ENCODE measurements around the gene UGT1A3.

The UGT1A3 gene

GRCh38 chr2:233791883-233792329 is 63.1 kb downstream of the UGT1A3 start:
- H3K27ac ChIP-seq: no peak overlapping the region

GRCh38 chr2:233792720-233793119 is 63.9 kb downstream of the UGT1A3 start:
- H3K27ac ChIP-seq: no peak overlapping the region
- DNase-seq (ENCODE audit: low spot score): no peak
- ChIA-PET POLR2A (ENCODE audit: low non-redundant PET) (no interaction called here), CTCF (no interaction called here)
- TF ChIP-seq, protein P1, sequence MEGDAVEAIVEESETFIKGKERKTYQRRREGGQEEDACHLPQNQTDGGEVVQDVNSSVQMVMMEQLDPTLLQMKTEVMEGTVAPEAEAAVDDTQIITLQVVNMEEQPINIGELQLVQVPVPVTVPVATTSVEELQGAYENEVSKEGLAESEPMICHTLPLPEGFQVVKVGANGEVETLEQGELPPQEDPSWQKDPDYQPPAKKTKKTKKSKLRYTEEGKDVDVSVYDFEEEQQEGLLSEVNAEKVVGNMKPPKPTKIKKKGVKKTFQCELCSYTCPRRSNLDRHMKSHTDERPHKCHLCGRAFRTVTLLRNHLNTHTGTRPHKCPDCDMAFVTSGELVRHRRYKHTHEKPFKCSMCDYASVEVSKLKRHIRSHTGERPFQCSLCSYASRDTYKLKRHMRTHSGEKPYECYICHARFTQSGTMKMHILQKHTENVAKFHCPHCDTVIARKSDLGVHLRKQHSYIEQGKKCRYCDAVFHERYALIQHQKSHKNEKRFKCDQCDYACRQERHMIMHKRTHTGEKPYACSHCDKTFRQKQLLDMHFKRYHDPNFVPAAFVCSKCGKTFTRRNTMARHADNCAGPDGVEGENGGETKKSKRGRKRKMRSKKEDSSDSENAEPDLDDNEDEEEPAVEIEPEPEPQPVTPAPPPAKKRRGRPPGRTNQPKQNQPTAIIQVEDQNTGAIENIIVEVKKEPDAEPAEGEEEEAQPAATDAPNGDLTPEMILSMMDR (conservative IDR thresholded peaks at IDR 0.05; ENCODE audit: low read depth): no peak

More at GRCh38 chr2:233791883-233792329, 63.1 kb downstream of the UGT1A3 start:
- no peak for DNase-seq (ENCODE audit: low spot score)
- TF ChIP-seq, protein P1 (conservative IDR thresholded peaks at IDR 0.05; ENCODE audit: low read depth): no peak
- ChIA-PET CTCF (no interaction called here), POLR2A (ENCODE audit: low non-redundant PET) (no interaction called here)

DNA sequence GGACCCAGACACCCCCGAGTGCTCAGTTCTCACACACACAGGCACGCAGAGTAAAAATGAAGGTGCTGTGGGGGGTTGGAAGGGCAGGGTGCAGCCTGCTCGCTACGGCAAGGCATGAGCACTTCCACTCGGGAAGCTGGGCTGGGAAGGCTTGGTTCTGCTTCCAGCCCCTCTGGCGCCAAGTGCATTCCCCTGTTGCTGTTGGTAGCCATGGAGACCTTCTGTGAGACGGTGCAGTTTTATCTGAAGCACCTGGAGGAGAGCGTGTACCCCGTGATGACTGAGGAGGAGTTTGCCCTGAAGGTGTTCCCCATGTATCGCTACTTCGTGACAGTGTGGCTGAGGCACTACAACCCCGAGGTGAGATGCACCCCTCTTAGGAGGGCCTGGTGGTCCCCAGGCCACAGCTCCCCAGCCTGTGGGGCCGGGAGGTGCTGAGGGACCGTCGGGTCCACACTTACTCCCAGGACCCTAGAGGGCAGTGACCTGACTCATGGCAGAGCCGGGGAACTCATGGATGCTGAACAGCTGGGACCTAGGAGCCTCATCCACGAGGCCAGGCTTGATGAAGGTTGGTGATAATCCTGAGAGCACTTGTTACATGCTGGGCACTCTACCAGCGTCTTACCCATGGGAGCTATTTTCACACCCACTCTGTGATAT is 64.8 kb downstream of the UGT1A3 start:
- POLR2A ChIA-PET (ENCODE audit: low non-redundant PET): no interaction called here
- DNase-seq (ENCODE audit: low spot score): no peak
- no peak overlapping the region for H3K27ac ChIP-seq
- TF ChIP-seq, protein P1 (conservative IDR thresholded peaks at IDR 0.05; ENCODE audit: low read depth): no peak
- CTCF ChIA-PET: no interaction called here

- ChIA-PET POLR2A (ENCODE audit: low non-redundant PET) (no interaction called here), CTCF (no interaction called here)
- H3K27ac ChIP-seq: no peak overlapping the region
- DNase-seq (ENCODE audit: low spot score): no peak
- TF ChIP-seq, protein P1 (conservative IDR thresholded peaks at IDR 0.05; ENCODE audit: low read depth): no peak
Measured at GRCh38 chr2:233794128-233794658, 65.4 kb downstream of the UGT1A3 start.

DNA sequence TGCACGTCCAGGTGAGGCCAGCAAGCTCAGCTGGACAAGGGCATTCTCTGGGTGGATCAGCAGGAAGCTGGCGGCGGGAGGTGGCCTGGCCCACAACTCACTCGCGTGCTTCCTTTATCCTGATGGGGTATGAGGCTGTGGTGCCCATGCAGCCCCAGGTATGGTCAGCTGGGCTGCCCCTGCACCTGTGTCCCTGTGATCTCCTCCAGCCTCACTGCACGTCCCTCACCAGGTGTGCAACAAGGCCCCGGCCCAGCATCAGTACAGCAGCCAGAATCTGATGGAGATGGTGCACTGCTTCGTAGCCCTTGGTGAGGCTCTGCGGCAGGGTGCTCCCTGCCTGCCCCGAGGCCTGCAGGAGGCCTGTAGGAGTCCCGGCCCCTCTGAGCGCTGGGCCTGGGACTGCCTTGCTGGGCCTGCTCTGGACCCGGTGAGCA is 66.9 kb downstream of the UGT1A3 start:
- ChIA-PET CTCF (no interaction called here), POLR2A (ENCODE audit: low non-redundant PET) (no interaction called here)
- DNase-seq (ENCODE audit: low spot score): no peak
- no peak overlapping the region for H3K27ac ChIP-seq
- TF ChIP-seq, protein P1 (conservative IDR thresholded peaks at IDR 0.05; ENCODE audit: low read depth): no peak

GRCh38 chr2:233796254-233796653 is 67.4 kb downstream of the UGT1A3 start:
- no peak overlapping the region for H3K27ac ChIP-seq
- no peak for DNase-seq (ENCODE audit: low spot score)
- POLR2A ChIA-PET (ENCODE audit: low non-redundant PET): no interaction called here
- TF ChIP-seq, protein P1 (conservative IDR thresholded peaks at IDR 0.05; ENCODE audit: low read depth): no peak
- CTCF ChIA-PET: no interaction called here
